AG20443 (cell line): ENCODE data around the gene HK2.
"Not testable (repeated sequence)": the region's sequence is repeated elsewhere in the genome, so short reads cannot be mapped to it uniquely, and the experiment has no call there.

Source experiments
- DNase-seq: peaks from one replicate; pipeline ENCODE4 v3.0.0; 2012; ENCODE audit warnings: low spot score, mixed read lengths

Gene HK2

DNA sequence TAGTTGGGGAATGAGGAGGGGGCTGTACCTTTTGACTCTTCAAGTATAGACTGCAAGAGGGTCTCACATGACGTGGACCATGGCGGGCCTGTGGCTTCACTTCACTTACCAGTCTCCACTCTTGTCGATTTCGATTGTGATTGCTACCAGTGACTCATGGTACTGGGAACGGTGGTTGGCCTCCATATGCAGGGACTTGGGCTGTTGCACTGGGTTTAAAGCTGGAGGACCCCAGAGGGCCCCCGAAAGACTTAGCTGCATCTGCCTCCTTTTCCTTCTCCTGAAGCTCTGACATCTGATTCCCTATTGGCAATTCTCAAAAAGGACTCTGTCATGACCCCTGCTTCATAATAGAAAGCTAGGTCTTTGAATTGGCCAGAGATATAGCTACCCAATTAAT lies 43.4 kb downstream of the HK2 start:
- DNase-seq, result no peak

DNA sequence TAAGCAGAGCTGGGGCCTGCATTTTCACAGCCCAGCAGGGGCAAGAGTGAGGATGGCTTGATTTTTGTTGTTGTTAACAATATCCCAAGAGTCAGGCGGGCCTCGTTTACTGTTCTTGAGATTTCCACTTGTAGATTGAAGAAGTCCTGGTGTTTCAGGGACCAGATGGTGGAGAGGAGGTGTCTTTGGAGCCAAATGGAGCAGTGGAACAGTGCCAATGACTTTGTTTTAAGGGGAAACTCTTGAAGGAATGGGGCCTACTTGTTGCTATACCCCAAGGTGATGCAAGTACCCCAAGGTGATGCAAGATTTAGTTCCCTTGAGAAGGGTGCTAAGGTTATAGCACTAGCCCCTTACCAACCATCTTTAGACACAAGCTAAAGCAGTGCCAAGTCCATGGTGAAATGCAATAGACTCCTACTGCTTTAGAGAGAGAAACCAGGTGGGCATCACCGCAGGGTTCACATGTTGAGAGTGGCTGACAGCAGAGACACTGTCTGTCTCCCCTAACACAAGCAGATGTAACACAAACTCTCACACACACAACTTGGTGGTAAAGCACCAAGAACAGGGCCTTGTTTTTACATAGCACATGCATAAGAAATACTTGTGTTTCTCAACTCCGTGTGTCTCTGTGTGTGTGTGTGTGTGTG lies 44.0 kb downstream of the HK2 start:
- no peak for DNase-seq

DNA sequence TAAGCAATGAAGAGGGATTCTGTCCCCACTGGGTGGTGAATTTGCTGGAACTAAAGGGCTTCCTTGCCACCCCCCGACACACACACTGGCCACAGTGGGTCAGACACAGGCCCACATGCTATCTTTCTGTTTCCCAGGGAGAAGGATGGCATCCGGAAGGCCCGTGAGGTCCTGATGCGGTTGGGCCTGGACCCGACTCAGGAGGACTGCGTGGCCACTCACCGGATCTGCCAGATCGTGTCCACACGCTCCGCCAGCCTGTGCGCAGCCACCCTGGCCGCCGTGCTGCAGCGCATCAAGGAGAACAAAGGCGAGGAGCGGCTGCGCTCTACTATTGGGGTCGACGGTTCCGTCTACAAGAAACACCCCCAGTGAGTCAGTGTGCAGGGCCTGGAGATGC lies 44.6 kb downstream of the HK2 start:
- no peak for DNase-seq

DNA sequence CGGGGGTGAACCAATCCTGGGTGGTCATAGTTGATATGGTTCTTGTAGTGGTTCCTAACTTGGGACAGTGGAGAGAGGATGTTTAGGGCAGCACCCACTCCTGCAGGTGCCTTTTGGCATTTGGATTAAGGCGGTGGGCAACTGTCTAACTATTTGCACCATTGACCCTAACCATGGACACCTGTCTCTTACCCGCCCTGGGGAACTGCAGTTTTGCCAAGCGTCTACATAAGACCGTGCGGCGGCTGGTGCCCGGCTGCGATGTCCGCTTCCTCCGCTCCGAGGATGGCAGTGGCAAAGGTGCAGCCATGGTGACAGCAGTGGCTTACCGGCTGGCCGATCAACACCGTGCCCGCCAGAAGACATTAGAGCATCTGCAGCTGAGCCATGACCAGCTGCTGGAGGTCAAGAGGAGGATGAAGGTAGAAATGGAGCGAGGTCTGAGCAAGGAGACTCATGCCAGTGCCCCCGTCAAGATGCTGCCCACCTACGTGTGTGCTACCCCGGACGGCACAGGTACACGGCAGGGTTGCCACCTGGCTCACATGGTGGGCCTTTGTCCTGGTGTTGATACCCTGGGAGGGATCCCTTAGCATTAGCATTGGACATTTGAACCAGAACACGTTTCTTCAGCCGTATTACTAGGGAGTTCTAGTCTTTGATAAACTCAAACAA lies 46.3 kb downstream of the HK2 start:
- DNase-seq, result no peak

DNA sequence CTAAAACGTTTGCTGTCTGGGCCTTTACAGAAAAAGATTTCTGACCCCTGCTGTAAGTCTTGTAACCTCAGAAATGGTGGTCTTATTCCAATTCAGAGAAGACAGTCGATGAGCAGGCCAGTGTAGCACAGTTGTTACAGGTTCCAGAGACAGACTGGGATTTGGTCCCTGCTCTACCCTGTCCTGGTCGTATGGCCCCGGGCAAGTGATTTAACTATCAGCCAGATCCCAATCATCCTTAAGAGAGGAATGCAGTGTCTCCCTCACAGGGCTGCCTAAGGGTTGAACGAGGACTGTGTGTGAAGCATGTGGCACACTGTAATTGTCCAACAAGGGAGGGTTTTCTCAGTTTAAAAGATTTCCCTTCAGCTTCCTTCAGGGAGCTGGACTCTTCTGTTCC lies 47.2 kb downstream of the HK2 start:
- DNase-seq, result no peak

DNA sequence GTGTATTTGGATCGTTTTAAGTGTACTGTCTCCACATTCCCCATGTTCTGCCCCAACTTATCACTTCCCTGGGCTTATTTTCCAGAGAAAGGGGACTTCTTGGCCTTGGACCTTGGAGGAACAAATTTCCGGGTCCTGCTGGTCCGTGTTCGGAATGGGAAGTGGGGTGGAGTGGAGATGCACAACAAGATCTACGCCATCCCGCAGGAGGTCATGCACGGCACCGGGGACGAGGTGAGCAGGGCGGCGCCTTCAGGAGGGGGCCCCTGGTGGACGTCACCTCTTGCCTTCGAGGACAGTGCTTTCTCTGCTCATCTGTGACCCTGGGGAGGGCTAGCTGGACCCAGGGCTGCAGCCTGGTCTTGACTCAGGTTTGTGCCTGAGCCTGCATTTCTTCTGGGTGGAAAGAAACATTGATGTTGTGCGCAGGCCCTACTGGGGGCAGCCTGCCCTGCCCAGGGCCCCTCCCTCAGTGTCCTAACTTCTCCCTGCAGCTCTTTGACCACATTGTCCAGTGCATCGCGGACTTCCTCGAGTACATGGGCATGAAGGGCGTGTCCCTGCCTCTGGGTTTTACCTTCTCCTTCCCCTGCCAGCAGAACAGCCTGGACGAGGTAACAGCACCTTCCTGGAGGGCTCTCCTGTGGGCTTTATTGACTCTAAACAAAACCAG lies 47.8 kb downstream of the HK2 start:
- DNase-seq, result no peak

DNA sequence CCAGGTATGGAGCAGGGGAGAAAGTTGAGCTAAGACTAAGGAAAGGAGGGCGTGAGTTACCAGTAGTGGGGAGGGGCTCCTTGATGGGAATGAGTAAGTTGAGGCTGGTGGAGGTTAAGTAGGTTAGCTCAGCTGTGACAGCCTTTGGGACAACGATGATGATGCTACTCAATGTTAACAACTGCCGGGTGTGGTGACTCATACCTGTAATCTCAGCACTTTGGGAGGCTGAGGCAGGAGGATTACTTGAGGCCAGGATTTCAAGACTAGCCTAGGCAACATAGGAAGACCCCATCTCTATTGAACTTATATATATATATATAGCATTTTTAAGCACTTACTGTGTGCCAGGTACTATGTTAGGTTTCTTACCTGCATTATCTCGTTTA lies 48.4 kb downstream of the HK2 start:
- no peak for DNase-seq

DNA sequence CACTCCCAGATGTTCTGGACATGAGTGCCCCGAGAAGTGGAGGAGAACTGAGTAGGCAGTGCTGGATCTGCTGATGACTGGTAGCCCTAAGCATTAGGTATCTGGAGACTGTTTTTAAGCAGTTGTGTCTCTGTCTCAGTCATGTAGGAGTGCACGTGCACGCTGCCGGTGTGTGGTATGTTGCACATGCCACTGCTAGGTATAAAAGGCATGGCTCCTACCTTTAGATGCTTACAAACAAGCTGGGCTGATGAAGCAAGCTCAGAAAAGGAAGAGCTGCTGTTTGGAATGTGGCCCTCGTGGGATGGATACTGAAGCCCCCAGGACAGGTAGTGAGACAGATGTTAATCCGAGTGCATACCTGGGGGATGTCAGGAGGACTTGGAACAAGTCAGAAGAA lies 49.1 kb downstream of the HK2 start:
- no peak for DNase-seq

DNA sequence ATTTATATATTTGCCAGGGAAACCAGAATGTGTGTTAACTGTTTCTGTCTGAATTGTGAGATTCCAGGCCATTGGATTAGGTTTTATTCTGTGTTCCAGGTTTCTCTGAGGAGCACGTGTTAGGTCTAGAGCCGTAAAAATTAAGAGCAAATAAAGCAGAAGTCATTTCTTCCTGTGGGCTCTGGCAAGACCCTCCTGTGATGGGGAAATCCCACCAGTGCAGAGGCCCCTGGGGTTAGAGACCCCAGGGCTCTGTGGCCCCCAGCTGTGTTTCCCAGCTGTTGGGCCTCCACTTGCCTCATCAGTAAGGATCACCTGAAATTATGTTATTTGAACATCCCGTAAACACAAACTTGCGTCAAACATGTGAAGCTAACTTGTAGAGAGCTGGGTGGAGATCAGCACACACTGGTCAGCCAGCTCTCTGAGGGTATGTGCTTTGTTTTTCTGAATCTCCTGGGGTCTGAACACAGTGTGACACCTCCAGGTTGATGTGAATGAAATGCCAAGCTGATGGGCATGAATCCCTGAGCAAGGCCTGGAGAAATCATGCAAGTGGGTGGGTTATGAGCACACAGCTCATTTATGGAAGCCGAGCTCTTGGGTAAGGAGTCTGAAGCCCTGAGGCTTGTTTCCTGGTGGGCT lies 50.3 kb downstream of the HK2 start:
- no peak for DNase-seq

DNA sequence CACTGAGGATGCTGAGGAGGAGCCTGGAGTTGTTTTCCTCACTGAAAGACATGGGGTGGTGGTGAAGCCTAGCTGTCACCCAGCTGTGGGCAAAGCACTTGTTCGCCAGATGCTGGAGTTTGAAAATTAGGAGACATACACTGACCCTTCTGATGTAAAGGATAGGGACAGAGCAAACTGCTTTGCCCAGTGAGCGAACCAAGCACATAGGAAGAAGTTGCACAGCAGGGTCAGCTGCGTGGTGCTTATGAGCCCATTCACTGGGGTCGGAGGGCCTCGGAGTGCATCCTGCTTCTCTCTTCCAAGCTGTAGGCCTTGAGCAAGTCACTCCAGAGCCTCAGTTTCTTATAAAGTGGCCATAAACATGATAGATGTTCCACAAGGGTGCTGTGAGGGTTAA lies 50.9 kb downstream of the HK2 start:
- no peak for DNase-seq

DNA sequence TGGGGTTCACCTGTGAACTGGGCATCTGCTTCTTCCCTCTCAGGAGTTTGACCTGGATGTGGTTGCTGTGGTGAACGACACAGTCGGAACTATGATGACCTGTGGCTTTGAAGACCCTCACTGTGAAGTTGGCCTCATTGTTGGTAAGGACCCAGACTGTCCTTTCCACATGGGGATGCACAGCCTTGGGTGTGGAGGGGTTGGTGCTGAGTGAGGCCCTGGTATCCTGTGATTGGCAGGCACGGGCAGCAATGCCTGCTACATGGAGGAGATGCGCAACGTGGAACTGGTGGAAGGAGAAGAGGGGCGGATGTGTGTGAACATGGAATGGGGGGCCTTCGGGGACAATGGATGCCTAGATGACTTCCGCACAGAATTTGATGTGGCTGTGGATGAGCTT lies 52.3 kb downstream of the HK2 start:
- no peak for DNase-seq

DNA sequence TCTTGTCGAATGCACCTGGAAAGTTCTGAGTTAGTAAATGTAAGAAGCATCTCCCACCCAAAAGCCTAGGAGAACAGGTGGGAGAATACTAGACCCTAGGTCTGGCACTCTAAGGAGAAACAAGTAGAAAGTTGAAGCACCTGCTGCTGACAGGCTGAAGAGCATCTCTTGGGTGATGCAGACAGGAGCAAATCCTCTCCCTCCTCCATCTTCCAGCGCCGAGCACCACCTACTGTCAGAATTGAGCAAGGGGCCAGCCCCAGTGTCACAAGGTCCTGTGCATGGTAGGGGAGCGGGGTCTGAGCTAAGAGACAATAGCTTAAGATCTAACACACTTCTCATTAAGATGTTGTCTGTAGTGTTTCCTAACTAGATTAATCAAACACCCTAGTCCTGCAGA lies 52.9 kb downstream of the HK2 start:
- no peak for DNase-seq

DNA sequence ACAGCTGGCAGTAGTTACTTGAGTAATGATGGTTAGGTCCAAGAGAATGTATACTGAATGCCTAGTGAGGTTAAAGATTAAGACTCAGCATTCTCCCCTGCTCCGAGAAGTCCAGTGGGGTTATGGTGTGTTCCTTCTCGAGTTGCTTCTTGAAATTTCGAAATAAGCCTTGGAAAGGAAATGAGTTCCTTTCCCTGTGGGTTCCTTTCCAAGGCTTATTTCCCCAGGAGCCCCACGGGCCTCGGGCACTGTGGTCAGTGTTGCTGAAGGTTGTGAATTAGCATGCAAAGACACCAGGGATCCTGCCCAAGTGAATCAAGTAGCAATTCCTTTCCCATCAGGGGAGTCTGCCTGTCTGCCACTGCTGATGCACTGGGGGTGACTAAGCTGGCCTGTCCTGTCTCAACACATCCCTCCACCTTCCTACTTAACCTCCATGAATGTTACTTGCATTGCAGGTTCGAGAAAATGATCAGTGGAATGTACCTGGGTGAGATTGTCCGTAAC lies 53.6 kb downstream of the HK2 start:
- DNase-seq, result peak; percentile 82

DNA sequence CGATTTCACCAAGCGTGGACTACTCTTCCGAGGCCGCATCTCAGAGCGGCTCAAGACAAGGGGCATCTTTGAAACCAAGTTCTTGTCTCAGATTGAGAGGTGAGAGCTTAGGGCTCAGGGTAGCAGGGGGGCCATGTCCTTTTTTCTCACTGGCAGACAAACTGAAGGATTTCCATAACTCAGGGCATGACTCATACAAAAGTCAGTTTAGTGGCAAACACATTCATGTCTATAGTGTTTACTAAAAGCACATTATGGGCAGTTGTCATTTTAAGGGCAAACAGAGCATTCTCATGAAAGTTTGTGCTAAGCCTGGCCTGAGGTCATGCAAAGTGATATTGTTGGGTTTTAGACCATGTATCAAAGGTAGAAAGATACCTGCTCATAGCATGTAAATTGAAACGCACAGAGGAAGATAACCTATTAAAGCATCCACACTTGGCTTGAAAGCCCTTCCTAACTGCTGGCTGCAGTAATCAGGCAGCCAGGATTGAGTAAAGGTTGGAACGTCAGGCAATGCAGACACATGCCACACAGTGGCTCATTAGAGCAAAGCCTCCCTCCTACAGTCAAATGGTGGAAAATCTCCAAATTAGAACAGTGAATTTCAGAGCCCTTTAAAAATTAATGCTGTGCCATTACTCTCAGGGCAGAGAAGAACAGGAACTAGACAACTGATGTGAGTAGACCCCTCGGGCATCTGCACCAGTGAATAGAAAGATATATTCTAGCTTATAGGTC lies 54.2 kb downstream of the HK2 start:
- DNase-seq, result peak; percentile 32

DNA sequence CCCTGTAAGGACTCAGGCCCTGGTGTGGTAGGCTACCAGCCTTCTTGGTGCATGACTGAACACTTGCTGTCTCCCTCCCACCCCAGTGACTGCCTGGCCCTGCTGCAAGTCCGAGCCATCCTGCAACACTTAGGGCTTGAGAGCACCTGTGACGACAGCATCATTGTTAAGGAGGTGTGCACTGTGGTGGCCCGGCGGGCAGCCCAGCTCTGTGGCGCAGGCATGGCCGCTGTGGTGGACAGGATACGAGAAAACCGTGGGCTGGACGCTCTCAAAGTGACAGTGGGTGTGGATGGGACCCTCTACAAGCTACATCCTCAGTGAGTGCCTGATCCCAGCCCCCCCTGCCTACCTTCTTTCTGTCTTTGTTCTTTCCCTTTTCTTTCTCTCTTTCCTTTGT lies 55.2 kb downstream of the HK2 start:
- no peak for DNase-seq

DNA sequence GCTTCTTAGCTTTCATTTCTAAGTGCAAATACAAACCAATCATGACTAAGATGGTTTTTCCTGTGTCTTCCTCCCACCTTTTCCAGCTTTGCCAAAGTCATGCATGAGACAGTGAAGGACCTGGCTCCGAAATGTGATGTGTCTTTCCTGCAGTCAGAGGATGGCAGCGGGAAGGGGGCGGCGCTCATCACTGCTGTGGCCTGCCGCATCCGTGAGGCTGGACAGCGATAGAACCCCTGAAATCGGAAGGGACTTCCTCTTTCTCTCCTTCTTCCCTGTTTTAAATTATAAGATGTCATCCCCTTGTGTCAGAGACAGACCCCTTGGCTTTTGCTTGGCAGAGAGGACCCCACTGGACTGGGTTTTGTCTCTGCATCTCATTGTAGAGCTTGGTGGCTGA lies 56.8 kb downstream of the HK2 start:
- no peak for DNase-seq

DNA sequence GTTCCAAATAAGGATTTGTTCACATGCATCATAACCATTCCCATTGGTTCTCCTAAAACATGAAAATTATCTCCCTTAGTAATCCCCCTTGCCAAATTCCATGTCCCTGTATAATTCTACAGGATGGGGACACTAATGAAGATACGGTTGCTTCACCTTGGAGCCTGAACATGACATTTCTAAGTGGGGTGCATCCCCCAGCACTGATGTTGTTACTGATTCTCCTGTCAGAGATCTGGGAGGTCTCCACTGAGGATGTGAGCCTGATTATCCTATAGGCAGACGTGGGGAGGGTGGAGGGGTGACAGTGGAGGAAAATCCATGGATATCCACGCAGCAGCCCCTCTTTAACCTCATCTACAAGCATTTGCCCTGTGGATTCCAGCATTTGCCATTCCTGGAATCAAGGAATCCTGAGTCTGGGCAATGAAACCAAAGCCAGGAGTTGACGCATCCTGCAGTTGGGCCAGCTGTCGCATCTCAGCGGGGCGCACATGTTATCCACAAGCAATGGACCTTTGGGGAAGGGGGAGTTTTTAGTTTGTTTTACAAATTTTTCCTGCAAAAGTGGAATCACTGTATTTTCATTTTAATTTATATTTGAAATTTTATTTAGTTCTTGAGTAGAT lies 57.3 kb downstream of the HK2 start:
- DNase-seq, result no peak

DNA sequence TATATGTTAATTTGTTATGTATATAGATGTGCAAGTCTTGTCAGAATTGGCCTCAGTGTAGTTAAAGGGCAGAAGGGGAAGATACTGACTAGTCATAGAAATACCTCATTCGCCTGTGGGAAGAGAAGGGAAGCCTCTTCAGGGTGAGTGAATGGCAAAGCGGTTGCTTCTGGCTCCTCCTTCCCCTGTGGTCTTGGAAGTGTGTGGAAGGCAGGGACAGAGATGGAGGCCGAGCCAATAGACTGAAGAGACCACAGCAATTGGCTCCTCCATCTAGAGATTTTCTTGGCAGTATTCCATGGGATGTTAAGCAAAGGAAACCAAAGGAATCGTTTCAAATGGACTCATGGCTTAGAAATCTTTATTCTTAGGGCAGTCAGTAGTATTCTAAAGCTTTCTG lies 57.9 kb downstream of the HK2 start:
- DNase-seq, result not testable (repeated sequence)

DNA sequence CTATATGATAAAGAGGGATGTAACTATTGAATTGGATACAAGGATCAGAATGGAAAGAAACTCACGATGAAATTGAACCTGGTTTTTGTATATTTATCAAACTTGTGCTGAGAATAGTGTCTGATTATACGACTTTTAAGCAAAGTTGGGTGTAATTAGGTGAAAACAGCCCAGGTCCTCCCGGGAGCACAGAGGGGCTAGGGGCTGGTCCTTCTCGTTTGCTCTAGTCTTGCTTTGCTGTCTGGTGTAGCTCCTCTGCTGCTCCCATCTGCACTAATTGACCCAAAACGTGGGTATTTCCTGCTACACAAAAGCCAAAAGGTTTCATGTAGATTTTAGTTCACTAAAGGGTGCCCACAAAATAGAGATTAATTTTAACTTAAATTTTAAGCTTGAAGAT lies 58.7 kb downstream of the HK2 start:
- DNase-seq, result no peak

DNA sequence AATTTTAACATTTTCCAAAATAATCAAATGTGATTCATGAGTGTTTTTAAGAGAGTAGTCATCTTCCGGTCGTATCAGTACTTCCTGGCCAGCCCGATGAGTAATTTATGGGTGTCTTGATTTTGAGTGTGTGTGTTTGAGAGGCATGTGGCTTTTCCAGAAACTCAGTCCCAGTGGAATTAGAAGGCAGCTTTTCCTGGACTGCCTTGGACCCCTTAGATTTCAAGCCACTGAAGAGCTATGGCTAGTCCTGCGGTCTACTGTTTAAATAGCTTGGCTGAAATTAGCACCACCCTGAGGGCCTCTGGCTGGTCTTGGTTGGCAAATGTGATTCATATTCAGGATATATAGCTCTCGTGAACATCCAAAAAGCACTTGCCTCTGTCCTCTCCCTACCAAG lies 59.4 kb downstream of the HK2 start:
- DNase-seq, result peak; percentile 56

DNA sequence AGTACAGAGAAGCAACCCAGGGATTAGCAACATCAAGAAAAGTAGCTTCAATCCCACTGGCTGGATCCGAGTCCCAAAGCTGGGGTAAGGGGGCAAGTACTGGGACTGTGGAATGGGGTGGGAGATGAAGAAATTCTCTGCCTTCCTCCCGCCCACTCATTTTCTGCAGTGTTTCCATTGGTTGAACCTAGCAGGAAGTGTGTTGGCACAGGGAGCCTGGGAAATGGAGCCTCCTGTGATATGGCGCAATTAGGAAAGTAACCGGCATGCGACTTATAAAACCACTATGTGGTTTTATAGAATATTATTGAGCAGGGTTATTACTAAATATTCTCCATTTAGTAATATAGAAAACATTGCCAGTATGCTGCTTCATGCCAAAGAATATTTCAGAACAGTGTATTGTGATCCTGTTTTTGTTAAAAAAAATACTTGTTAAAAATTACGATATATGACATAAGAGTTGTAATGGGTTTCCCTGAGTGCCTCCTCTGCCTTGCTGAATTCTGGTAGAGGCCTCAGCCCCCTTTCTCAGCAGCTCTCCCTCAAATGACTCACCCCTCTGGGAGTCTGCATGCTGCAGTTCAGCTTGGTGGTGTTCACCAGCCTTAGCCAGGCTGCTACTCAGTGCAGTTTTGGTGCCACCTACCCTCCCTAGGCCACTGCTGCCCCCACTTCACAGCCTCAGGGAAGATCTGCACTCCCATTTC lies 60.5 kb downstream of the HK2 start:
- peak; percentile 72 for DNase-seq
